Caco-2 (cell line): Measurements from ENCODE around the gene PSMF1. TPM values are rescaled to one million over a fixed set of nuclear protein-coding genes. Genes with fewer than 3 reads are reported as not detected.

Experiments used
- BruUV-seq: library from RNA; stranded (reverse); fragments of 400-500 nt; replicated peaks from 2 replicates; lab custom pipeline; 2021; lab: Mats Ljungman, UMichigan
- CTCF ChIA-PET: fragments of 300-600 bp; sonication (Branson Sonifier 250); formaldehyde crosslinking; loops from one replicate; lab custom pipeline; 2022; ENCODE audit warnings: antibody characterized with exemption; lab: Charles Lee
- POLR2A ChIA-PET: fragments of 300-600 bp; sonication (Branson Sonifier 250); formaldehyde crosslinking; loops from one replicate; lab custom pipeline; 2022; ENCODE audit warnings: antibody characterized with exemption; lab: Charles Lee
- DNase-seq, 2 experiments: peaks; one replicate each; pipeline versions ENCODE4 v3.0.0 to v3.0.0-alpha.2; 2020 to 2022
- H3K27me3 ChIP-seq: replicated peaks from 2 replicates; pipeline ENCODE4 v1.6.0; 2011; ENCODE audit warnings: low read length; ENCODE audit not compliant: control insufficient read depth, insufficient read depth
- H3K36me3 ChIP-seq: 2 replicates; pipeline ENCODE4 v1.5.1; 2011; ENCODE audit warnings: low read length; ENCODE audit not compliant: control insufficient read depth, insufficient read depth
- H3K4me1 ChIP-seq: fragments of 250-450 bp; sonication (Bioruptor Pico); 2 replicates; pipeline ENCODE4 v1.5.1; 2020; ENCODE audit warnings: mild to moderate bottlenecking
- H3K4me3 ChIP-seq: 2 replicates; pipeline ENCODE4 v1.5.1; 2011; ENCODE audit warnings: low read depth, mild to moderate bottlenecking, control low read depth, low read length
- H3K9me3 ChIP-seq: fragments of 250-450 bp; sonication (Bioruptor Pico); 2 replicates; pipeline ENCODE4 v1.5.1; 2020; ENCODE audit warnings: mild to moderate bottlenecking, moderate library complexity
- H3K27ac Mint-ChIP-seq: one replicate; pipeline ENCODE4 v1.8.0; 2022; ENCODE audit warnings: mixed read lengths; ENCODE audit not compliant: unreplicated experiment
- H3K27me3 Mint-ChIP-seq: one replicate; pipeline ENCODE4 v1.8.0; 2022; ENCODE audit warnings: mixed read lengths; ENCODE audit not compliant: insufficient read depth, unreplicated experiment
- H3K36me3 Mint-ChIP-seq: one replicate; pipeline ENCODE4 v1.8.0; 2022; ENCODE audit warnings: mild to moderate bottlenecking, mixed read lengths; ENCODE audit not compliant: insufficient read depth, unreplicated experiment
- H3K4me1 Mint-ChIP-seq: one replicate; pipeline ENCODE4 v1.8.0; 2022; ENCODE audit warnings: low read depth, mixed read lengths; ENCODE audit not compliant: unreplicated experiment
- H3K4me3 Mint-ChIP-seq: one replicate; pipeline ENCODE4 v1.8.0; 2022; ENCODE audit warnings: mild to moderate bottlenecking, moderate library complexity, mixed read lengths; ENCODE audit not compliant: unreplicated experiment
- H3K9me3 Mint-ChIP-seq: one replicate; pipeline ENCODE4 v1.8.0; 2022; ENCODE audit warnings: mixed read lengths; ENCODE audit not compliant: unreplicated experiment
- CTCF ChIP-seq, 2 experiments: fragments of 200-600 bp in 1 of 2; IDR thresholded peaks; 1 replicate in 1 of 2; 2 replicates in 1 of 2; pipeline versions ENCODE4 v1.5.1 to v1.8.0; 2011 to 2022; ENCODE audit warnings: antibody characterized with exemption in 1 of 2, control low read depth in 1 of 2, inconsistent platforms in 1 of 2, low read depth in 1 of 2, low read length in 1 of 2, mild to moderate bottlenecking in 1 of 2, moderate library complexity in 1 of 2; ENCODE audit not compliant: insufficient read depth in 1 of 2, severe bottlenecking in 1 of 2, unreplicated experiment in 1 of 2
- intact Hi-C: fragments of 100-400 bp; cut with micrococcal nuclease; formaldehyde crosslinking; loops from one replicate; pipeline ENCODE4 v1.10.0; 2022; ENCODE audit not compliant: unreplicated experiment
- total RNA-seq: library from RNA; stranded (reverse); gene quantifications from 2 replicates; pipeline ENCODE4 v1.2.3, GENCODE V29; 2022

PSMF1 gene
- total RNA-seq, 1 experiment from 2014 or later, result 141 TPM

- ChIA-PET POLR2A (no interaction called here), CTCF (interaction anchor here (0.7 kb wide), 2 partner anchors 12 to 970 kb away, joined by 5 to 7 read pairs; no protein-coding TSS in a partner anchor)
- no peak overlapping the region for H3K4me3 Mint-ChIP-seq
- no peak overlapping the region for H3K4me3 ChIP-seq
- peaks cover 8% of the 10 kb centered on the region for H3K4me1 Mint-ChIP-seq
- no peaks in the 10 kb centered on the region for H3K27me3 Mint-ChIP-seq
- peaks cover 37% of the 10 kb centered on the region for H3K36me3 Mint-ChIP-seq
- peak in 1 of 2 experiments; percentile 23 for DNase-seq
- H3K4me1 ChIP-seq, result peaks cover 3% of the 10 kb centered on the region; the same call in 1 of the 2 replicates
- no peaks in the 10 kb centered on the region for H3K27me3 ChIP-seq
- no peaks in the 10 kb centered on the region for H3K9me3 Mint-ChIP-seq
- no peaks in the 10 kb centered on the region; the same call in 1 of the 2 replicates for H3K36me3 ChIP-seq
- no peak overlapping the region for H3K27ac Mint-ChIP-seq
- intact Hi-C loops, result no loop called here
- no peak for TF ChIP-seq CTCF (IDR thresholded peaks at IDR 0.05; ENCODE audit: insufficient read depth in 1 of 2, low read depth in 1 of 2, low read length in 1 of 2, severe bottlenecking in 1 of 2, unreplicated experiment in 1 of 2)
- H3K9me3 ChIP-seq, result no peaks in the 10 kb centered on the region
- no TSS peak for BruUV-seq
Measured at GRCh38 chr20:1150218-1150617, 31.8 kb downstream of the PSMF1 start.

GRCh38 chr20:1150968-1151367, 32.6 kb downstream of the PSMF1 start:
- no peaks in the 10 kb centered on the region for H3K9me3 ChIP-seq
- no TSS peak for BruUV-seq
- no peaks in the 10 kb centered on the region for H3K27me3 Mint-ChIP-seq
- peaks cover 3% of the 10 kb centered on the region; the same call in 1 of the 2 replicates for H3K4me1 ChIP-seq
- H3K36me3 Mint-ChIP-seq, result peaks cover 38% of the 10 kb centered on the region
- no peak for DNase-seq
- H3K9me3 Mint-ChIP-seq, result no peaks in the 10 kb centered on the region
- TF ChIP-seq CTCF (IDR thresholded peaks at IDR 0.05; ENCODE audit: insufficient read depth in 1 of 2, low read depth in 1 of 2, low read length in 1 of 2, severe bottlenecking in 1 of 2, unreplicated experiment in 1 of 2), result no peak
- H3K27me3 ChIP-seq, result no peaks in the 10 kb centered on the region
- intact Hi-C loops, result no loop called here
- no peak overlapping the region for H3K27ac Mint-ChIP-seq
- H3K36me3 ChIP-seq, result no peaks in the 10 kb centered on the region
- H3K4me3 Mint-ChIP-seq, result no peak overlapping the region
- peaks cover 8% of the 10 kb centered on the region for H3K4me1 Mint-ChIP-seq
- POLR2A ChIA-PET, result no interaction called here
- H3K4me3 ChIP-seq, result no peak overlapping the region
- CTCF ChIA-PET, result no interaction called here

GRCh38 chr20:1154226-1154625, 35.8 kb downstream of the PSMF1 start:
- POLR2A ChIA-PET, result no interaction called here

More at GRCh38 chr20:1154226-1154625, 35.8 kb downstream of the PSMF1 start:
- CTCF ChIA-PET, result no interaction called here
- Mint-ChIP-seq H3K36me3 (peaks cover 54% of the 10 kb centered on the region), H3K9me3 (no peaks in the 10 kb centered on the region), H3K4me1 (peaks cover 8% of the 10 kb centered on the region), H3K27me3 (no peaks in the 10 kb centered on the region), H3K27ac (no peak overlapping the region), H3K4me3 (no peak overlapping the region)
- H3K4me3 ChIP-seq, result no peak overlapping the region
- H3K36me3 ChIP-seq, result no peaks in the 10 kb centered on the region
- intact Hi-C loops, result no loop called here
- no peak for DNase-seq
- H3K27me3 ChIP-seq, result no peaks in the 10 kb centered on the region
- peaks cover 3% of the 10 kb centered on the region; the same call in 1 of the 2 replicates for H3K4me1 ChIP-seq
- BruUV-seq, result no TSS peak
- H3K9me3 ChIP-seq, result no peaks in the 10 kb centered on the region
- TF ChIP-seq CTCF (IDR thresholded peaks at IDR 0.05; ENCODE audit: insufficient read depth in 1 of 2, low read depth in 1 of 2, low read length in 1 of 2, severe bottlenecking in 1 of 2, unreplicated experiment in 1 of 2), result no peak
